ENCODE data around the gene CTTN.

The CTTN gene

GRCh38 chr11:70424765-70425344, 26.5 kb downstream of the CTTN start:
- no peak overlapping the region for H3K27ac ChIP-seq (ENCODE audit: low read depth, low read length, poor library complexity, severe bottlenecking)

GRCh38 chr11:70427436-70427835, 29.1 kb downstream of the CTTN start:
- TF ChIP-seq CTCF (IDR thresholded peaks at IDR 0.05; ENCODE audit: low read length): no peak
- no peak for TF ChIP-seq EZH2 (IDR thresholded peaks at IDR 0.05; ENCODE audit: borderline replicate concordance, low read length)
- Histone ChIP-seq H3K4me2 (ENCODE audit: low read length) (no peak overlapping the region), H2AFZ (ENCODE audit: low read length) (no peak overlapping the region), H3K79me2 (ENCODE audit: insufficient read depth, low read length) (no peaks in the 10 kb centered on the region), H3K36me3 (ENCODE audit: insufficient read depth, low read length) (no peaks in the 10 kb centered on the region), H3K27me3 (ENCODE audit: insufficient read depth, low read length) (no peaks in the 10 kb centered on the region), H3K4me3 (ENCODE audit: low read depth, low read length, poor library complexity, severe bottlenecking) (no peak overlapping the region), H4K20me1 (ENCODE audit: insufficient read depth, low read length) (no peaks in the 10 kb centered on the region), H3K9me2 (ENCODE audit: low read depth, low read length) (no peaks in the 10 kb centered on the region), H3K9ac (ENCODE audit: low read length) (no peak overlapping the region), H3K9me3 (ENCODE audit: low read length) (no peaks in the 10 kb centered on the region), H3F3A (ENCODE audit: insufficient read depth, low read length) (no peaks in the 10 kb centered on the region), H3K27ac (ENCODE audit: low read depth, low read length, poor library complexity, severe bottlenecking) (no peak overlapping the region), H3K4me1 (ENCODE audit: insufficient read depth, low read length, severe bottlenecking) (no peaks in the 10 kb centered on the region)

More at GRCh38 chr11:70424765-70425344, 26.5 kb downstream of the CTTN start:
- H3K4me2 ChIP-seq (ENCODE audit: low read length): no peak overlapping the region
- no peak overlapping the region for H3K9ac ChIP-seq (ENCODE audit: low read length)
- TF ChIP-seq CTCF (IDR thresholded peaks at IDR 0.05; ENCODE audit: low read length) (no peak), EZH2 (IDR thresholded peaks at IDR 0.05; ENCODE audit: borderline replicate concordance, low read length) (no peak)
- H3K4me1 ChIP-seq (ENCODE audit: insufficient read depth, low read length, severe bottlenecking): no peaks in the 10 kb centered on the region
- no peaks in the 10 kb centered on the region for H3K27me3 ChIP-seq (ENCODE audit: insufficient read depth, low read length)
- H3K36me3 ChIP-seq (ENCODE audit: insufficient read depth, low read length): no peaks in the 10 kb centered on the region
- H3F3A ChIP-seq (ENCODE audit: insufficient read depth, low read length): no peaks in the 10 kb centered on the region
- no peaks in the 10 kb centered on the region for H3K9me3 ChIP-seq (ENCODE audit: low read length)
- no peaks in the 10 kb centered on the region for H3K9me2 ChIP-seq (ENCODE audit: low read depth, low read length)
- no peaks in the 10 kb centered on the region for H3K79me2 ChIP-seq (ENCODE audit: insufficient read depth, low read length)
- no peak overlapping the region for H3K4me3 ChIP-seq (ENCODE audit: low read depth, low read length, poor library complexity, severe bottlenecking)
- no peaks in the 10 kb centered on the region for H4K20me1 ChIP-seq (ENCODE audit: insufficient read depth, low read length)
- no peak overlapping the region for H2AFZ ChIP-seq (ENCODE audit: low read length)

- no peaks in the 10 kb centered on the region for H3K9me3 ChIP-seq (ENCODE audit: low read length)
- H3K79me2 ChIP-seq (ENCODE audit: insufficient read depth, low read length): no peaks in the 10 kb centered on the region
- H3K4me1 ChIP-seq (ENCODE audit: insufficient read depth, low read length, severe bottlenecking): no peaks in the 10 kb centered on the region
- H3K9me2 ChIP-seq (ENCODE audit: low read depth, low read length): no peaks in the 10 kb centered on the region
- no peak overlapping the region for H3K27ac ChIP-seq (ENCODE audit: low read depth, low read length, poor library complexity, severe bottlenecking)
- no peaks in the 10 kb centered on the region for H3K36me3 ChIP-seq (ENCODE audit: insufficient read depth, low read length)
- no peak overlapping the region for H2AFZ ChIP-seq (ENCODE audit: low read length)
- no peaks in the 10 kb centered on the region for H3F3A ChIP-seq (ENCODE audit: insufficient read depth, low read length)
- no peaks in the 10 kb centered on the region for H4K20me1 ChIP-seq (ENCODE audit: insufficient read depth, low read length)
- no peak overlapping the region for H3K4me2 ChIP-seq (ENCODE audit: low read length)
- H3K27me3 ChIP-seq (ENCODE audit: insufficient read depth, low read length): no peaks in the 10 kb centered on the region
- no peak overlapping the region for H3K9ac ChIP-seq (ENCODE audit: low read length)
- no peak for TF ChIP-seq CTCF (IDR thresholded peaks at IDR 0.05; ENCODE audit: low read length)
- TF ChIP-seq EZH2 (IDR thresholded peaks at IDR 0.05; ENCODE audit: borderline replicate concordance, low read length): no peak
- H3K4me3 ChIP-seq (ENCODE audit: low read depth, low read length, poor library complexity, severe bottlenecking): no peak overlapping the region
These were observed 30.5 kb downstream of the CTTN start for GRCh38 chr11:70428701-70429427.

All from OCI-LY1 (cell line).